Activated T-cell treated with anti-CD3 and anti-CD28 coated beads for 4 hours (primary cell): ENCODE measurements around the gene SLC39A3.
"Not testable (repeated sequence)": the region's sequence is repeated elsewhere in the genome, so short reads cannot be mapped to it uniquely, and the experiment has no call there.

Experiments used
- DNase-seq: peaks from one replicate; pipeline ENCODE4 v3.0.0-alpha.2; 2020

Gene SLC39A3

DNA sequence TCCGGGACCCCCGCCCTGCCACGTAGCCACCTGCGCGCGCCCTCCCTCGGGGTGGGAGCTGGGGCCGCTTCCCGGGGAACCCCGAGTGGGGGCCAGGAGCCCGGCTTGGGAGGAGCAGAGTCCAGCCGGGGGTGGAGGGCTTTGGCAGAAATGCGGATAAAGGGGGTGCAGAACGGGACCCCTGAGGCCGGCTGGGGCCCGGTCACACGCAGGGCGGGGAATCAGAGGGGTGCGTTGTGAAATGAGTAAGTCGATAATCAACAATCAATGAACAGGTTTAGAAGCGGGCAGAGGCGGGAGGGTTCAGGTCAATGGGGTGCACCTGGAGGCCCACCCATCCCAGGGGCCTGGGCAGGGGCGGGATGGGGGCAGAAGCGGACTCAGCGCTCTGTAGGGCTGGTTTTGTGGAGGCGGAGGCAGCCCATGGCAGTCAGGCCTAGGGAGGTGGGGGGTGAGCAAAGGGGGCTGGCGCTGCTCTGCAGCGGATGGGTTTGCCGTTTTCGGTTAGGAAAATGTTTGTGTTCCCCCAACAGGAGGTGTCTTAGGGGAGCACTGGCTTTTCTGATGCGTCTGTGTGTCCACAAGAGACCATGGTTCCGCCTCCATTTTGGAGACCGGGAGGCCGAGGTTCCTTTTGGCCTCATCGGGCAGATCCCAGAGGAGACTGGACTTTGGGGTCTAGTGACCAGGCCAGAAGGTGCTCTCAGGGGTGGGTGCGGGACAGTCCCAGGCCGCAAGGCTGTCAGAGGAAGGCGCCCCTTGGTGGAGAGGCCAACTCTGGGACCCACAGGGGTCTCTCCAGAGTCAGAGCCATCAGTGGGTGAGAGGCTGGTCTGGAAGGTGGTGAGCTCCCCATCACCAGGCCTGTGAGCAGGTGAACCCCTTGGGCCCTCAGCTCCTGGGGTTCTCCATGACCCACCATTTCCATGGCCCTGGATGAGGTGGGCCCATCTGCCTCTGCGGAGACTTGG is 18.0 kb downstream of the SLC39A3 start:
- no peak for DNase-seq

GRCh38 chr19:2720777-2721569 is 18.8 kb downstream of the SLC39A3 start, which contains the start of gene DIRAS1:
Gene DIRAS1 (minus strand): TSS chr19:2721372. CDS start chr19:2717806, 3,566 bp downstream.
- DNase-seq, result no peak

- DNase-seq, result no peak
These were observed 19.7 kb downstream of the SLC39A3 start for GRCh38 chr19:2719920-2720776.

DNA sequence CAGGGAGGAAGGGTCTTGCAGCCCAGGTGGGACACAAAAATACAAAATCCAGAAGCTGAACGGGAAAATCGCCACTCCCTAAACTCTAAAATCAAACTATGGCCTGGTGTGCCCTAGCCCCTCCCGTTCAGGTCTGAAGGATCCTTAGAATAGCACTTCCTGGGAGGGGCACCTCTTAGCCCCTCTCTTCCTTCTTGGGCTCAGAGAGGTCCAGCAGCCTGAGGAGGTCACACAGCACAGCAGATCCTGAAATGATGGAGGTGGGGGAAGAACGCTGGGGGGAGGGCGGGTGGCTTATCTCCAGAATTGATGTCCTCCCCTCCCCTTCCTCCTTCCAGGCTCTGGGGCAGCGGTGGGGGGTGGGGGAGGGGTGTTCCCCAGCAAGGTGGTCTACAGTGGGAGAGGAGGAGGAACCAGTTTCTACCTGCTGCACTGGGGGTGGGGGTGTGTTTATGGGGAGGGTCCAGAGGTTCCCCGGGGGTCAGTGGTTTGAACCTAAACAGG is 20.5 kb downstream of the SLC39A3 start:
- no peak for DNase-seq

GRCh38 chr19:2717638-2718541 is 21.9 kb downstream of the SLC39A3 start:
- DNase-seq, result no peak

GRCh38 chr19:2716722-2717637 is 22.8 kb downstream of the SLC39A3 start:
- no peak for DNase-seq

DNA sequence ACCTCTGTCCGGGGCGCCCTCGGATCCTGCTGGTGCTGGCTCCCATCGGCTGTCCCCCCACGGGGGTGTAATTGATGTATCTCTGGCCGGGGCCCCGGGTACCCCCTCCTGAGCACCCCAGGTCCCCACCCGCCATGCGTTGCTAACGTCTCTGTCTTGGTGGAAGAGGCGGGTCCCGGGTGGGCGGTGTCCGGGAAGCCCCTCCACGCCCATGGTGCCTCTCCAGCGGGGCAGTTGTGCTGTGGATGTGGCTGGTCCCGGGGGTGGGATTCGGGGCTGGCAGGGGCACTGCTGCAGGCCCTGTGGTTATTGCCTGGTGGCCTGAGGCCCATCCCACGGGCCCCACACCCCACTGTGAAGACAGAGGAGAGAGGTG is 23.6 kb downstream of the SLC39A3 start:
- DNase-seq, result no peak

DNA sequence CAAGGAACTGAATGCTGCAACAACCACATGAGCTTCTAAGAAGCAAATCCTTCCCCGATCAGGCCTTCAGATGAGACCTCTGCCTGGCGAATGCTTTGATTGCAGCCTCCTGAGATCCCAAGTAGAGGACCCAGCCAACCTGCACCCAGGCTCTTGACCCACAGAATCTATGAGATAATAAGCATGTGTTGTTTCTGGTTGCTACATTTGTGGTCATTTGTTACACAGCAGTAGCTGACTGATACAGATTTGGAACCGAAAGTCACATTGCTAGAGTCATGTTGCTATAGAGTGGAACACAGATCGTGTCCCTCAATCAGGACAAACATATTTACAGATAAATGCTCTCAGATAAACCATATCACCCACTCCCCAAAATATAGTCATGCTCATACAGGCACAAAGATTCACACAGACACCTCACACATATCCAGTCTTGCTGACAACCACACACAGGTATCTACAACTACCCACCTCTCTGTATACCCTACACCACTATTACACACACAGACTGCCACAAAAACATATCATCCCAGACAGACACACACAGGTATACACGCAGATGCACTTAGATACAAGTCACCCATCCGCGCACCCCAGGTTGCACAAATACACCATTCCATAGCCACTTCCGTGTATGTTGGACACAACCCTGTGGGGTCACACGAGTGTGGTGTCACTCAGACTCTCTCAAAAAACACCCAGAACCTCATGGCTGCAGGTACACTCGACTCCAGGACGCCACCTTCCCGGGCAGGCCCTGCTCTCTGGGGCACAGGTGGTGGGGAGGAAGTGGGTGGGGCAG is 24.1 kb downstream of the SLC39A3 start:
- no peak for DNase-seq

DNA sequence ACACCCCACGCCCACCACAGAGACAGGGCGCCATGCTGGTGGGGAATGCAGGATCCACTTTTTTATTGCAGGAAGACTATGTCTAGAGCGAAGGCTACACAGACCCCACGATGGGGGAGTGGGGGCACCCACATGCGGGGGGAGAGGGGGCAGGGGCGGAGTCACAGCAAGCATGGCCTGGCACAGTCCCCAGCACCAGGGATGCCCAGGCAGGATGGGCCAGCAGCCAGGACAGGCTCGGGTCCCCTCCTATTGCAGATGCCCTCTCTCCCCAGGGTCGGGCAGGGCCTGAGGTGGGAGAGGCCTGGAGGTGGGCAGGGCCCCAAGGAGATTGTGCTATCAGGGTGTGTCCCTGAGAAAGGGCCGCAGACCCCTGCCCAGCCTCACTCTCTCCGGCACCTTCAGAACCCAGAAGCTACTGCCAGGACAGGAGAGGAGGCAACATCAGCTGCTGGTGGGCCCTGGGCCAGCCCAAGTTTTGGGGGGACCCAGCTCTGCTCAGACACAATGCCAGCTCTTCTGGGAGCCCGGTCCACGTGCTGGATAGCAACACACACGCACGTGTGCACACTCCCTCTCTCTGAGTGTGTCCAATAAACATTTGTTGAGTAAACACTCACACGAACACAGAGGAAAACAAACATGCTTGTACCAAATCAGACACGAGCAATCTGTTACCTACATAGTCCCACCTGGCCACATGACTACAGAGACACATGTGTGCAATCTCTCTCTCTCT is 25.1 kb downstream of the SLC39A3 start:
- no peak for DNase-seq

- not testable (repeated sequence) for DNase-seq
These were observed 25.7 kb downstream of the SLC39A3 start for GRCh38 chr19:2714102-2714501.

DNA sequence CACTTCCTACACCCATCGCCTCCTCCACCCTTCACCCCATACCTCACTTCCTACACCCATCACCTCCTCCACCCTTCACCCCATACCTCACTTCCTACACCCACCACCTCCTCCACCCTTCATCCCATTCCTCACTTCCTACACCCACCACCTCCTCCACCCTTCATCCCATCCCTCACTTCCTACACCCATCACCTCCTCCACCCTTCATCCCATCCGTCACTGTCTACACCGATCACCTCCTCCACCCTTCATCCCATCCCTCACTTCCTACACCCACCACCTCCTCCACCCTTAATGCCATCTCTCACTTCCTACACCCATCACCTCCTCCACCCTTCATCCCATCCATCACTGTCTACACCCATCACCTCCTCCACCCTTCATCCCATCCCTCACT is 26.6 kb downstream of the SLC39A3 start:
- not testable (repeated sequence) for DNase-seq

- DNase-seq, result no peak
These were observed 28.0 kb downstream of the SLC39A3 start for GRCh38 chr19:2711875-2712205.

- DNase-seq, result no peak
These were observed 28.5 kb downstream of the SLC39A3 start for GRCh38 chr19:2711172-2711874.

DNA sequence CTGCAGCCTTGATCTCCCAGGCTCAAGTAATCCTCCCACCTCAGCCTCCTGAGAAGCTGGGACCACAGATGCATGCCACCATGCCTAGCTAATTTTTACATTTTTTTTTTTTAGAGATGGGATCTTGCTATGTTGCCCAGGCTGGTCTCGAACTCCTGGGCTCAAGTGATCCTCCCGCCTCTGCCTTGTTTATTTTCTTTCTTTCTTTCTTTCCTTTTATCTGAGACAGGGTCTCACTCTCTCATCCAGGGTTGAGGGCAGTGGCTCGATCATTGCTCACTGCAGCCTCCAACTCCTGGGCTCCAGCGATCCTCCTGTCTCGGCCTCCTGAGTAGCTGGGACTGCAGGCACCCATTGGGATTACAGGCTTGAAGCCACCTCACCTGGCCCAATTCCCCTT is 33.6 kb downstream of the SLC39A3 start:
- DNase-seq, result no peak

DNA sequence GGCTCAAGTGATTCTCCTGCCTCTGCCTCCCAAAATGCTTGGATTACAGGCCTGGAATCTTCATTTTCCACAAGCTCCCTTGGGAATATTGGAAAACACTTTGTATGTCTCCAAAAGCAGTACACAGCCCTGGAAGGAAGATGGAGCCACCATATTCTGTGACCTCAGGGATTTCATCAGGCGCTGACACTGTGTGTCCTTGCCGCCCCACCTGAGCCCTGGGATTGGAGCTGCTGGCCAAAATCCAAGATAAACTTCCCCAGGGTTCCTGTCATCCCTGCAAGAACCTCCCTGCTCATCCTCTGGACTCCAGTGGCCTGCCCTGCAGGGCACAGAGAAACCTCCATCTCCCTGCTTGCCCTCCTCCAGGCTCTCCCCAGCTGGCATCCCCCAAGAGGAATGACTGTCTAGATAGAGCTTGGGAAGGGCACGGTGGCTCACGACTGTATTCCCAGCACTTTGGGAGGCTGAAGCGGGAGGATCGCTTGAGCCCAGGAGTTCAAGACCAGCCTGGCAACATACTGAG is 36.1 kb downstream of the SLC39A3 start:
- DNase-seq, result no peak

- DNase-seq, result no peak
These were observed 36.8 kb downstream of the SLC39A3 start for GRCh38 chr19:2703077-2703437.

GRCh38 chr19:2702170-2703076 is 37.4 kb downstream of the SLC39A3 start, which contains the start of gene GNG7:
Gene GNG7 (minus strand): TSS chr19:2702694. CDS start chr19:2520688, 182,006 bp downstream.
- peak; percentile 95 for DNase-seq
